Activated CD8-positive, alpha-beta T cell treated with anti-CD3 and anti-CD28 coated beads for 36 hours (primary cell): ENCODE measurements around the gene PTPRN2. TPM values are rescaled to one million over a fixed set of nuclear protein-coding genes. Genes with fewer than 3 reads are reported as not detected.

Source experiments
- ATAC-seq: fragments of 200-7000 bp; cut with Tn5 transposase; one replicate; pipeline ENCODE4 v1.10.0; 2021; ENCODE audit warnings: mild to moderate bottlenecking, moderate library complexity
- CTCF ChIA-PET: fragments of 350-600 bp; sonication (Branson Sonifier 250); formaldehyde crosslinking; loops from one replicate; lab custom pipeline; 2021; ENCODE audit warnings: antibody characterized with exemption; lab: Charles Lee
- POLR2A ChIA-PET: fragments of 350-600 bp; sonication (Branson Sonifier 250); formaldehyde crosslinking; loops from one replicate; lab custom pipeline; 2021; ENCODE audit warnings: antibody characterized with exemption; lab: Charles Lee
- DNase-seq: peaks from one replicate; pipeline ENCODE4 v3.0.0-alpha.2; 2020
- H3K27ac Mint-ChIP-seq: one replicate; pipeline ENCODE4 v1.8.0; 2021; ENCODE audit warnings: mild to moderate bottlenecking, mixed read lengths
- H3K27me3 Mint-ChIP-seq: one replicate; pipeline ENCODE4 v1.8.0; 2021; ENCODE audit warnings: mixed read lengths
- H3K36me3 Mint-ChIP-seq: one replicate; pipeline ENCODE4 v1.8.0; 2021; ENCODE audit warnings: low read depth, mixed read lengths
- H3K4me1 Mint-ChIP-seq: one replicate; pipeline ENCODE4 v1.8.0; 2021; ENCODE audit warnings: low read depth, mixed read lengths
- H3K4me3 Mint-ChIP-seq: one replicate; pipeline ENCODE4 v1.8.0; 2021; ENCODE audit warnings: mild to moderate bottlenecking, moderate library complexity, mixed read lengths
- H3K9me3 Mint-ChIP-seq: one replicate; pipeline ENCODE4 v1.8.0; 2021; ENCODE audit warnings: mixed read lengths
- intact Hi-C: fragments of 100-400 bp; cut with micrococcal nuclease; formaldehyde crosslinking; loops from one replicate; pipeline ENCODE4 v1.10.0; 2022
- total RNA-seq, 2 experiments: library from RNA; stranded (reverse); gene quantifications; one replicate each; pipeline ENCODE4 v1.2.3, GENCODE V29; 2021
- TF ChIP-seq, protein P1 (sequence below): fragments of 200-600 bp; IDR thresholded peaks from one replicate; pipeline ENCODE4 v1.8.0; 2022; ENCODE audit warnings: antibody characterized with exemption, mild to moderate bottlenecking

The PTPRN2 gene
- total RNA-seq, 2 experiments from 2014 or later = 0.49 to 0.65 TPM

DNA sequence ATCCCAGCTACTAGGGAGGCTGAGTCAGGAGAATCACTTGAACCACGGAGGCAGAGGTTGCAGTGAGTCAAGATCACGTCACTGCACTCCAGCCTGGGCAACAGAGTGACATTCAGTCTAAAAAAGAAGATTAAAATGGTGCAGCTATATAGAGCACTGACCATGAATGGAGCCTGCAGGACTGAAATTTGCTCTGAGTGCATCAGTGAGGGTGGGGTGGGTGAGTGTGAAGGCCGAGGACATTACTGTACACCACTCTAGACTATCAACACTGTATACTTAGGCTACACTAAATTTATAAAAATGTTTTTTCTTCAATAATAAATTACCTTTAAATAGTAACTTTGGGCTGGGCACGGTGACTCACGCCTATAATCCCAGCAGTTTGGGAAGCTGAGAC, 294.7 kb downstream of the PTPRN2 start:
- peaks cover 4% of the 10 kb centered on the region for H3K27me3 Mint-ChIP-seq
- no peak overlapping the region for H3K27ac Mint-ChIP-seq
- peaks cover 19% of the 10 kb centered on the region for H3K9me3 Mint-ChIP-seq
- DNase-seq = no peak
- ATAC-seq = no peak
- H3K4me3 Mint-ChIP-seq = no peak overlapping the region
- intact Hi-C loops = no loop called here
- ChIA-PET CTCF (no interaction called here), POLR2A (no interaction called here)
- TF ChIP-seq, protein P1, sequence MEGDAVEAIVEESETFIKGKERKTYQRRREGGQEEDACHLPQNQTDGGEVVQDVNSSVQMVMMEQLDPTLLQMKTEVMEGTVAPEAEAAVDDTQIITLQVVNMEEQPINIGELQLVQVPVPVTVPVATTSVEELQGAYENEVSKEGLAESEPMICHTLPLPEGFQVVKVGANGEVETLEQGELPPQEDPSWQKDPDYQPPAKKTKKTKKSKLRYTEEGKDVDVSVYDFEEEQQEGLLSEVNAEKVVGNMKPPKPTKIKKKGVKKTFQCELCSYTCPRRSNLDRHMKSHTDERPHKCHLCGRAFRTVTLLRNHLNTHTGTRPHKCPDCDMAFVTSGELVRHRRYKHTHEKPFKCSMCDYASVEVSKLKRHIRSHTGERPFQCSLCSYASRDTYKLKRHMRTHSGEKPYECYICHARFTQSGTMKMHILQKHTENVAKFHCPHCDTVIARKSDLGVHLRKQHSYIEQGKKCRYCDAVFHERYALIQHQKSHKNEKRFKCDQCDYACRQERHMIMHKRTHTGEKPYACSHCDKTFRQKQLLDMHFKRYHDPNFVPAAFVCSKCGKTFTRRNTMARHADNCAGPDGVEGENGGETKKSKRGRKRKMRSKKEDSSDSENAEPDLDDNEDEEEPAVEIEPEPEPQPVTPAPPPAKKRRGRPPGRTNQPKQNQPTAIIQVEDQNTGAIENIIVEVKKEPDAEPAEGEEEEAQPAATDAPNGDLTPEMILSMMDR = no peak
- H3K4me1 Mint-ChIP-seq = no peaks in the 10 kb centered on the region
- H3K36me3 Mint-ChIP-seq = no peaks in the 10 kb centered on the region

DNA sequence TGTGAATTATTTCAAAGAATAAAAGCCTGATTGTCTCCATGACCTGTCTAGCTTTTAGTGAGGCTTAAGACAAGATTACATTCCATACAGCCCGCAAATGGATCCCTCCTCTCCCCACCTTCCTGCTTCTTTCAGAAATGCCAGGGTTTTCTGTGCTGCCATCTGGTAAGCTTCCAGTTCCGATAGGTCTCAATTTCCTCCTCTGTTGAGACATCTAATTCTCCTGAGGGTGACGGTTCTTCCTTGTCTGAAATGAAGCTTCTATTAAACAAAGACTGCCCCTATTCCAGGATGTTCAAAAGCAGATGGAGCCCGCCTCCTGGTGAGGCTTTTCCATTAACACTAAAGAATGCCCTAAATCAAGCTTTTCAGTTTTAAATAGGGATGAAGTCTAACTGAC, 295.6 kb downstream of the PTPRN2 start:
- ATAC-seq (no peak), DNase-seq (no peak)
- TF ChIP-seq, protein P1 = no peak
- intact Hi-C loops = no loop called here
- no peaks in the 10 kb centered on the region for H3K36me3 Mint-ChIP-seq
- no peak overlapping the region for H3K4me3 Mint-ChIP-seq
- no peak overlapping the region for H3K27ac Mint-ChIP-seq
- ChIA-PET POLR2A (no interaction called here), CTCF (no interaction called here)
- H3K27me3 Mint-ChIP-seq = peaks cover 4% of the 10 kb centered on the region
- no peaks in the 10 kb centered on the region for H3K4me1 Mint-ChIP-seq
- H3K9me3 Mint-ChIP-seq = peaks cover 22% of the 10 kb centered on the region

DNA sequence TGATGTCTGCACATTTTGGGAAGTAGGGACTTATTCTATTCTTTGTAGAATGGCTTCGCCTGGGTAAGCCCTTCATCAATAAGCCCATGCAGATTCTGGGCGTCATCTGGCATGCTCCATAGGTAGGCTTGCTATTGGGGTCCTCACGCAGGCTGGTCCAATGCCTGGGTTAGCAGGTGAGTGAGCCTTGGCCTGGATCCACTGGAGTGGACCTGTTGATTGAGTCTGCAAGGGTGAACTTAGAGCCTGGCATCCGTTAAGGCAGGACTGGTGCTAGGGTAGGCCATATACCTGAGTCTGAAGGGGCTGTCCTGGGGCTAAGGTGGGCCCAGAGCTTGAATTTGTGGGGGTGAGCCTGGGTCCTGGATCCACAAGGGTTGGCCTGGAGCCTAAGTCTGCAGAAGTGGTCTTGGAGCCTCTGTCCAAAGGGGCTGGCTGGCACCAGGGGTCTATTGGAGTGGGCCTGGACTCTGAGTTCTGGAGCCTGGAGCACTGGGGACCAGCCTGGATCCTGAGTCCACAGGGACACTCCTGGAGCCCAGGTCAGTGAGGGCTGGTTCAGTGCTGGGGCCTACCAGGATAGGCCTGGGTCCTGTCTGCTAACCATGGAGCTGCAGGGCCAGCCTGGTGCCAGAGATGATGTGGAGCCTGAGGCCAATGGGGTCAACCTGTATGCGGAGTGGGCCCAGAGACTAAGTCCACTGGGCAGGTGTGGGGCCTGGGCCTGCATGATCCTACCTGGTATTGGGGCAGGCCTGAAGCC, 297.7 kb downstream of the PTPRN2 start:
- Mint-ChIP-seq H3K9me3 (peaks cover 32% of the 10 kb centered on the region), H3K4me1 (no peaks in the 10 kb centered on the region)

DNA sequence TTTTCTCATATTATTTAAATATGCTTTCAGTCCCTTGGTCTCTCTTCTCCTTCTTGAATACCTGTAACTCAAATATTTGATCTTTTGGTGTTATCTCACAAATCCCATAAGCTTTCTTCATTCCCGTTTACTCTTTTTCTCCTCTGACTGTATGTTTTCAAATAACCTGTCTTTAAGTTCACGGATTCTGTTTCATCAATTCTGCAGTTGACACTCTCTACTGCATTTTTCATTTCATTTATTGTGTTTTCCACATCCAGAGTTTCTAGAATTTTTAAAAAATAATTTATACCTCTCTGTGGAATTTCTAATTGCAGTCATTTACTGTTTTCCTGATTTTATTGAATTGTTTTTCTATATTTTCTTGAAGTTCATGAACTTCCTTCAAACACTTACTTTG, 298.4 kb downstream of the PTPRN2 start:
- TF ChIP-seq, protein P1 = no peak
- POLR2A ChIA-PET = no interaction called here

More for the DNA sequence above, 297.7 kb downstream of the PTPRN2 start:
- H3K4me3 Mint-ChIP-seq = no peak overlapping the region
- ATAC-seq (no peak), DNase-seq (no peak)
- no peak overlapping the region for H3K27ac Mint-ChIP-seq
- TF ChIP-seq, protein P1 = no peak
- H3K27me3 Mint-ChIP-seq = peaks cover 1% of the 10 kb centered on the region
- ChIA-PET CTCF (no interaction called here), POLR2A (no interaction called here)
- intact Hi-C loops = no loop called here
- H3K36me3 Mint-ChIP-seq = no peaks in the 10 kb centered on the region

DNA sequence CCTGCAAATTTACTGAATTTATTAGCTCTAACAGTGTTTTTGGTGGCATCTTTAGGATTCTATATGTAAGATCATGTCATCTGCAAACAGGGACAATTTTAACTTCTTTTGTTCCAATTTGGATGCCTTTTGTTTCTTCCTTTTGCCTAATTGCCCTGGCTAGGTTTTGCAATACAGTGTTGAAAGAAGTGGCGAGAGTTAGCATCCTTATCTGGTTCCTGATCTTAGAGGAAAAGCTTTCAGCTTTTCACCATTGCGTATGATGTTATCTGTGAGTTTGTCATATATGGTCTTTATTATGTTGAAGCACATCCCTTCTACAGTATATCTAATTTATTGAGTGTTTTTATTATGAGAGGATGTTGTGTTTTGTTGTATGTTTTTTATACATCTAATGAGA, 301.4 kb downstream of the PTPRN2 start:
- no peak overlapping the region for H3K27ac Mint-ChIP-seq
- peaks cover 32% of the 10 kb centered on the region for H3K9me3 Mint-ChIP-seq
- POLR2A ChIA-PET = no interaction called here
- DNase-seq = no peak
- peaks cover 1% of the 10 kb centered on the region for H3K27me3 Mint-ChIP-seq
- CTCF ChIA-PET = no interaction called here
- H3K4me1 Mint-ChIP-seq = no peaks in the 10 kb centered on the region
- no peaks in the 10 kb centered on the region for H3K36me3 Mint-ChIP-seq
- ATAC-seq = no peak
- no peak overlapping the region for H3K4me3 Mint-ChIP-seq
- intact Hi-C loops = no loop called here
- TF ChIP-seq, protein P1 = no peak

More for the DNA sequence above, 298.4 kb downstream of the PTPRN2 start:
- peaks cover 32% of the 10 kb centered on the region for H3K9me3 Mint-ChIP-seq
- no peak for DNase-seq
- peaks cover 1% of the 10 kb centered on the region for H3K27me3 Mint-ChIP-seq
- intact Hi-C loops = no loop called here
- no peaks in the 10 kb centered on the region for H3K36me3 Mint-ChIP-seq
- ATAC-seq = no peak
- H3K4me3 Mint-ChIP-seq = no peak overlapping the region
- H3K4me1 Mint-ChIP-seq = no peaks in the 10 kb centered on the region
- H3K27ac Mint-ChIP-seq = no peak overlapping the region
- CTCF ChIA-PET = no interaction called here
